ENCODE data around the gene ZNF622.
"Not testable (repeated sequence)": the region's sequence is repeated elsewhere in the genome, so short reads cannot be mapped to it uniquely, and the experiment has no call there.

Gene ZNF622

GRCh38 chr5:16480144-16480543 is 14.5 kb upstream of the ZNF622 start:
- no peak for DNase-seq

- DNase-seq: no peak
These were observed 11.9 kb upstream of the ZNF622 start for GRCh38 chr5:16477541-16477940.

GRCh38 chr5:16476417-16476816 is 10.8 kb upstream of the ZNF622 start:
- DNase-seq: not testable (repeated sequence)

- DNase-seq: no peak
These were observed 5.8 kb upstream of the ZNF622 start for GRCh38 chr5:16471387-16471786.

GRCh38 chr5:16467363-16468219 is 2.0 kb upstream of the ZNF622 start:
- no peak for DNase-seq

GRCh38 chr5:16464664-16465543 is 696 bp downstream of the ZNF622 start:
- DNase-seq: no peak

- no peak for DNase-seq
These were observed 1.4 kb downstream of the ZNF622 start for GRCh38 chr5:16464231-16464630.

GRCh38 chr5:16461782-16462181 is 3.8 kb downstream of the ZNF622 start:
- DNase-seq: no peak

GRCh38 chr5:16461026-16461425 is 4.6 kb downstream of the ZNF622 start:
- DNase-seq: no peak

- no peak for DNase-seq
These were observed 6.1 kb downstream of the ZNF622 start for GRCh38 chr5:16459451-16459850.

GRCh38 chr5:16457853-16458252 is 7.7 kb downstream of the ZNF622 start:
- DNase-seq: no peak

- no peak for DNase-seq
These were observed 8.1 kb downstream of the ZNF622 start for GRCh38 chr5:16457451-16457850.

GRCh38 chr5:16456103-16456832 is 9.3 kb downstream of the ZNF622 start:
- DNase-seq: no peak

GRCh38 chr5:16455668-16456067 is 9.9 kb downstream of the ZNF622 start:
- DNase-seq: no peak

GRCh38 chr5:16454686-16455085 is 10.9 kb downstream of the ZNF622 start:
- no peak for DNase-seq

GRCh38 chr5:16453609-16454008 is 12.0 kb downstream of the ZNF622 start:
- DNase-seq: no peak

- DNase-seq: no peak
These were observed 15.4 kb downstream of the ZNF622 start for GRCh38 chr5:16450163-16450562.

- no peak for DNase-seq
These were observed 18.6 kb downstream of the ZNF622 start for GRCh38 chr5:16446993-16447392.

- no peak for DNase-seq
These were observed 27.6 kb downstream of the ZNF622 start for GRCh38 chr5:16437977-16438376.

GRCh38 chr5:16436065-16436682 is 29.4 kb downstream of the ZNF622 start:
- DNase-seq: not testable (repeated sequence)

GRCh38 chr5:16431490-16431889 is 34.1 kb downstream of the ZNF622 start:
- DNase-seq: no peak

- DNase-seq: no peak
These were observed 35.1 kb downstream of the ZNF622 start for GRCh38 chr5:16430349-16431089.
